Activated CD4-positive, alpha-beta memory T cell treated with anti-CD3 and anti-CD28 coated beads for 36 hours (primary cell): ENCODE data around the gene ZNF316. TPM values are rescaled to one million over a fixed set of nuclear protein-coding genes. Genes with fewer than 3 reads are reported as not detected.

ENCODE experiments used
- CTCF ChIA-PET: fragments of 350-600 bp; sonication (Branson Sonifier 250); formaldehyde crosslinking; loops from one replicate; lab custom pipeline; 2021; ENCODE audit warnings: antibody characterized with exemption, inconsistent platforms; lab: Charles Lee
- POLR2A ChIA-PET: fragments of 350-600 bp; sonication (Branson Sonifier 250); formaldehyde crosslinking; loops from one replicate; lab custom pipeline; 2021; ENCODE audit warnings: antibody characterized with exemption; lab: Charles Lee
- DNase-seq: peaks from one replicate; pipeline ENCODE4 v3.0.0-alpha.2; 2020
- H3K27ac Mint-ChIP-seq: one replicate; pipeline ENCODE4 v1.8.0; 2021; ENCODE audit warnings: mixed read lengths
- H3K27me3 Mint-ChIP-seq: one replicate; pipeline ENCODE4 v1.8.0; 2021; ENCODE audit warnings: mixed read lengths
- H3K36me3 Mint-ChIP-seq: one replicate; pipeline ENCODE4 v1.8.0; 2021; ENCODE audit warnings: mixed read lengths
- H3K4me1 Mint-ChIP-seq: one replicate; pipeline ENCODE4 v1.8.0; 2021; ENCODE audit warnings: low read depth, mixed read lengths
- H3K4me3 Mint-ChIP-seq: one replicate; pipeline ENCODE4 v1.8.0; 2021; ENCODE audit warnings: mild to moderate bottlenecking, mixed read lengths
- H3K9me3 Mint-ChIP-seq: one replicate; pipeline ENCODE4 v1.8.0; 2021; ENCODE audit warnings: mixed read lengths
- intact Hi-C: fragments of 100-400 bp; cut with micrococcal nuclease; formaldehyde crosslinking; loops from one replicate; pipeline ENCODE4 v1.15.1; 2023
- total RNA-seq, 2 experiments: library from RNA; stranded (reverse); gene quantifications; one replicate each; pipeline ENCODE4 v1.2.3, GENCODE V29; 2021

ZNF316 gene
- total RNA-seq, 2 experiments from 2014 or later: 19.7 to 21.7 TPM

DNA sequence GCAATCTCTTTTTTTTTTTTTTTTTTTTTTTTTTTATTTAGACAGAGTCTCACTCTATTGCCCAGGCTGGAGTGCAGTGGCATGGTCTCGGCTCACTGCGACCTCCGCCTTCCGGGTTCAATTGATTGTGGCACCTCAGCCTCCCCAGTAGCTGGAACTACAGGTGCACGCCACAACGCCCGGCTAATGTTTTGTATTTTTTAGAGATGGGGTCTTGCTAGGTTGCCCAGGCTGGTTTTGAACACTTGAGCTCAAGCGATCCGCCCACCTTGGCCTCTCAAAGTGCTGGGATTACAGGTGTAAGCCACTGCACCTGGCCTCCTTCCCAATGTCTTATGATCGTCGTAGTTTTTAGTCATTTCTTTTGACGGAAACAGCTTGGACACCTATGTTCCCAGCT is 28.3 kb upstream of the ZNF316 start:
- CTCF ChIA-PET: no interaction called here
- intact Hi-C loops: no loop called here
- POLR2A ChIA-PET: no interaction called here
- DNase-seq: no peak
- Mint-ChIP-seq H3K4me3 (no peak overlapping the region), H3K27me3 (peaks cover 4% of the 10 kb centered on the region), H3K36me3 (peaks cover 12% of the 10 kb centered on the region), H3K9me3 (no peaks in the 10 kb centered on the region), H3K27ac (no peak overlapping the region), H3K4me1 (no peaks in the 10 kb centered on the region)

DNA sequence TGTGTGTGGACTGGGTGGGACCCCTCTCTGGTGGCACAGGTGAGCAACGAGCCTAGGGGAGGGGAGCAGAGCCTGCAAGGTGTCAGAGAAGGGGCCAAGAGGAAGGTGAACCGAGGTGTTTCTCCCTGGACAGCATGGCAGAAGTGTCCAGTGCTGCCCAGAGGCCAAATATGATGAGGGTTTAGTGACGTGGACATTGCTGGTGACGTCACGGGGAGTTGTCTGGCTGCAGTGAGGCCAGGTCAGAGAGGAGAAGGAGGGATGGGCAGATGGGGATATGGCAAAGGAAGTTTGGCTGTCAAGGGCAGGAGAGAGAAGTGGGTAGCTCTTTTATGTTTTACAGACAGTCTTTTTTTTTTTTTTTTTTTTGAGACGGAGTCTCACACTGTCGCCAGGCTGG is 24.3 kb upstream of the ZNF316 start:
- H3K36me3 Mint-ChIP-seq: peaks cover 2% of the 10 kb centered on the region
- H3K27ac Mint-ChIP-seq: no peak overlapping the region
- POLR2A ChIA-PET: interaction anchor here (0.6 kb wide), 1 partner anchor 98 kb away, joined by 3 read pairs; no protein-coding TSS in a partner anchor
- CTCF ChIA-PET: no interaction called here
- H3K9me3 Mint-ChIP-seq: no peaks in the 10 kb centered on the region
- intact Hi-C loops: no loop called here
- peaks cover 15% of the 10 kb centered on the region for H3K27me3 Mint-ChIP-seq
- no peak overlapping the region for H3K4me3 Mint-ChIP-seq
- peaks cover 3% of the 10 kb centered on the region for H3K4me1 Mint-ChIP-seq
- no peak for DNase-seq

DNA sequence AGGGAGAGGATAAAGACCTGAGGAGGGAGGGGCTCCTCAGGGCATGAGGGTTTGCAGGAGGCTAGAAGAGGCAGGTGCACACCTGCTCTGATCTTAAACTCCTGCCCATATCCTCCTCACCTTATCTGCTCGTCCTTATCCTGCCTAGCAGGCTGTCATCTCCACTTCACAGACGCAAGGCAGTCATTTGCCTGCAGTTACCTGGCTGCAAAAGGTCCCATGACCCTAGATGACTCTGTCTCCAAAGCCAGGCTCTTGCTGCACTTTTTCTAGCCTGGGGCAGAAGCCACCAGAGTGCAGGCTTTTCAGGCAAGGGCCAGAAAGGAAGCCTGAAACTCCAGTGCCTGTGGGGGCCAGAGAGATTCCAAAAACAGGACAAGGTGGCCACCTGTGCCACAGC is 23.4 kb upstream of the ZNF316 start:
- no peak overlapping the region for H3K27ac Mint-ChIP-seq
- ChIA-PET CTCF (interaction anchor here (1.0 kb wide), 1 partner anchor 757 kb away, joined by 3 read pairs; no protein-coding TSS in a partner anchor), POLR2A (no interaction called here)
- H3K9me3 Mint-ChIP-seq: no peaks in the 10 kb centered on the region
- H3K4me1 Mint-ChIP-seq: peaks cover 3% of the 10 kb centered on the region
- intact Hi-C loops: no loop called here
- no peak overlapping the region for H3K4me3 Mint-ChIP-seq
- H3K27me3 Mint-ChIP-seq: peaks cover 15% of the 10 kb centered on the region
- H3K36me3 Mint-ChIP-seq: peaks cover 2% of the 10 kb centered on the region
- no peak for DNase-seq

DNA sequence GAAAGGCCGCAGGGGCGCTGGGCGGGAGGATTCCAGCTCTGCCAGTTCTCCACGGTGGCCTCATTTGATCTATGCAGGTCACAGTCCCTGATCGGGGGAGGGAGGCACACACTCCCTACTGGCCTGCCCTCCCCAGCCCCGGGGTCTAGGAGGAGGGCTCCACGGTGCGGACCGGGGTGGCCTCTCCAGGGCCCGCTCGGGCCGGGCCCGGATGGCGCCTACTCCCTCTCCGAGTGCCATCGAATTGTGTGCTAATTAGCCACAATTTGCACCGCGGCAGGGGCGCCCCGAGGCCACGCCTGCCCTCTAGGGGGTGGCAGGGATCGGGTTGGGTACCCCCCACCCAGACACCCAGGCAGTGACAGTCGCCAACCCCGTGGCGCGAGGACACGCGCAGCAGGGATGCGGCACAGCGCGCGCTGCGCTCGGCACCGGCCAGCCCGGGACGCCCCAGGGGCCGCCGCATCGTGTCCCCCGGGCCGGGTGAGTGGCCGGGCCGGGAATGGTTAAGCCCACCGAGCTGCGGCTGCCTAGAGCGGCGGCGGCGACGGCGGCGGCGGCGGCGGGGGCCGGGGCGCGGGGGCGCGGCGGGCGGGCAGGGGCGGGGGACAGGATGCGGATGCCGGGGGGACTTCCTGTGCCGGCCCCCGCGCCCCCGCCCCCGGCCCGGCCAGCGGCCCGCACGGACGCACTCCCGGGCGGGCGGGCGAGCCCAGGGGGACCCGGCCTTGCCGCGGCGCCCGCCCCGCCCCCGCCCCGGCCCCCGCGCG is 22.0 kb upstream of the ZNF316 start, which contains the start of gene ZNF853:
ZNF853 (plus strand) TSS at position 658 of the 770 bp plus-strand sequence. CDS start 565 bp downstream, outside the sequence.
- DNase-seq: no peak
- Mint-ChIP-seq H3K36me3 (no peaks in the 10 kb centered on the region), H3K27me3 (peaks cover 15% of the 10 kb centered on the region), H3K4me1 (peaks cover 13% of the 10 kb centered on the region), H3K9me3 (no peaks in the 10 kb centered on the region), H3K27ac (no peak within 1 kb of the TSS), H3K4me3 (peak within 1 kb of the TSS; percentile 50)
- intact Hi-C loops: no loop called here
- CTCF ChIA-PET: interaction anchor here (1.0 kb wide), 1 partner anchor 759 kb away, joined by 3 read pairs; no protein-coding TSS in a partner anchor
- POLR2A ChIA-PET: no interaction called here

DNA sequence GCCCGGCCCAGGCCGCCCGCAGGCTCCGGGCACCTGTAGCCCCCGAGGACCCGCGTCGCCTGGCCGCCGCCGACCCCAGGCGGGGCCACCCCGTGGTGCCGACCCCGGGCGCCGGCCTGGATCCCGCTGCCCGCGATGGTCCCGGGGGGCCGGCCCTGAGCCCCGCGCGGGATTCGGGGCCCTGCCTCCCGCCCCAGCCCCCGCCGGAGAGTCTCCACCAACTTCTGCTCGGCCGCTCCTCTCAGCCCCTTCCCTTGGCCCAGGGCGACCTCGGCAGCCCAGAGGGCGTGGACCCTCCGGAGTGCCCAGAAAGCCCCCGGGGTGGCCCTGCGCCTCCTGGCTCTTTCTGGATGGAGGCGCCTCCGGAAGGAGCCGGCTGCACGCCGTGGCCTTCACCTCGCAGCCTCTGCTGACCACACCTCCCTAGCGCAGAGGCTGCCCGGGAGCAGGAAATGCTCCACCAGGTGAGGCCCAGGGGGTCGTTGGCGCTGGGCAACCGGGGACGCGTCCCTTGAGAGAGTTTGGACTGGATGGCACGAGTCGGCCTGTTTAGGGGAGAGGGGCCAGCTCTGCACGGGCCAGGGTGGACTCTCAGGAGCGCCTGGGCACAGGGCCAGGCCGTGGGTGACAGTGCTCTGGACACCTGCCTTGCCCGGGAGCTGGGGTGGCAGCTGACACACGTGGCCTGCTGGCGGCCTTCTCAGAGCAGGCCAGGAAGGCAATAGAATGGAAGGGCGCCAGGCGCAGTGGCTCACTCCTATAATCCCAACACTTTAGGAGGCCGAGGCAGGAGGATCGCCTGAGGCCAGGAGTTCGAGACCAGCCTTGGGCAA is 21.2 kb upstream of the ZNF316 start:
- H3K36me3 Mint-ChIP-seq: no peaks in the 10 kb centered on the region
- no peak for DNase-seq
- no peaks in the 10 kb centered on the region for H3K9me3 Mint-ChIP-seq
- peak overlapping the region; percentile 49 for H3K4me3 Mint-ChIP-seq
- no peak overlapping the region for H3K27ac Mint-ChIP-seq
- H3K27me3 Mint-ChIP-seq: peaks cover 15% of the 10 kb centered on the region
- H3K4me1 Mint-ChIP-seq: peaks cover 18% of the 10 kb centered on the region
- CTCF ChIA-PET: interaction anchor here (0.7 kb wide), 1 partner anchor 40 kb away, joined by 3 read pairs; no protein-coding TSS in a partner anchor
- POLR2A ChIA-PET: no interaction called here
- intact Hi-C loops: no loop called here

DNA sequence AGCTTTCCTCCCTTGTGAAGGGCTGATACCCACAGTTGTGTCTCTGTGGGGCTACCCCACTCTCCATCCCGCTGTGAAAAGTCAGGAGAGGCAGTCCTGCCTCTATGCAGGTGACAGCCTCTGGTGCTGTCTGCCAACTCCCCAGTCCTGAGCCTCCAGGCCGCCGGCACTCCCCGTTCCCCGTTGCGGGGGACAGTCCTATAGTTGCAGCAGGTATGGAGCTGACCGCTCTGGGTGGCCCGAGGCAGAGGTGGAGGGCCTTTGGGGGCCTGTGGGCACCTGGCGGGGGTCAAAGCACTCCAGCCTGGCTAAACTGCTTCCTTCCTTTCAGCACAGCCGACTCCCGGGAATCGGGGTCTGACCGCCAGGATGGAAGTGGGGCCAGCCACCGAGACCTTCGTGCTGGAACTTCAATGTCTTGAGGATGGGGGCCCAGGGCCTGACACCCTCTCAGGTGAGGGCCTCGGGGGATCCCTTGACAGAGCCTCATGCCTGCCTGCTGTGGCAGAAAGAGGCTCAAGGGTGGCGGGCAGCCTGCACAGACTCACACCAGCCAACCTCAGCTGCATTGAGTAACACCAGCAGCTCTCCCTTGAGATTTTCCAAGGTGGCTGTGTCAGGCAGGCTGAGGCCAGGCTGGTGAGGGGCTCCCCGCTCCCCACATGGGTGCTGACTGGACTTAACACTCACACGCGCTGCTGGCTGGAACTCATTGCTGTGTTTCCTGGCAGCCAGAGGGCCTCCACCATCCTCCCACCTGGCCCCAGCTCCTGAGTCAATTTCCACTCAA is 20.1 kb upstream of the ZNF316 start:
- Mint-ChIP-seq H3K27me3 (peaks cover 15% of the 10 kb centered on the region), H3K9me3 (no peaks in the 10 kb centered on the region), H3K4me1 (peaks cover 27% of the 10 kb centered on the region), H3K4me3 (no peak overlapping the region), H3K27ac (no peak overlapping the region), H3K36me3 (no peaks in the 10 kb centered on the region)
- ChIA-PET CTCF (no interaction called here), POLR2A (no interaction called here)
- intact Hi-C loops: no loop called here
- no peak for DNase-seq

DNA sequence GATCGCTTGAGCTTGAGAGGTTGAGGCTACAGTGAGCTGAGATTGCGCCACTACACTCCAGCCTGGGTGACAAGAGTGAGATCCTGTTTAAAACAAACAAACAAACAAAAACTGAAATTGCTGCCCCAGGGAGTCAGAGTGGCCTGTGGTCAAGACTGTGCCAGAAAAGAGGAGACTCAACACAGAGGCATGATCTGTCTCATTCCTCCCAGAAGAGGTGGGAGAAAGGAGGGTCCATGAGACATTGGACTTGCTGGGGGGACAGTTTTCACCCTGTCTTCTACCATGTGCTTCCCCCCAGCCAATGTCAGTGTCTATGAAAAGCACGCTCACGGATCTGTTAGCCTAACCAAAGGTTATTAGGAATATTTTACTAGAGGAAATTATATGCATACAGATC is 18.5 kb upstream of the ZNF316 start:
- CTCF ChIA-PET: no interaction called here
- Mint-ChIP-seq H3K9me3 (no peaks in the 10 kb centered on the region), H3K27ac (no peak overlapping the region), H3K27me3 (peaks cover 11% of the 10 kb centered on the region), H3K4me3 (no peak overlapping the region), H3K4me1 (peaks cover 31% of the 10 kb centered on the region), H3K36me3 (no peaks in the 10 kb centered on the region)
- POLR2A ChIA-PET: no interaction called here
- intact Hi-C loops: no loop called here
- DNase-seq: no peak

DNA sequence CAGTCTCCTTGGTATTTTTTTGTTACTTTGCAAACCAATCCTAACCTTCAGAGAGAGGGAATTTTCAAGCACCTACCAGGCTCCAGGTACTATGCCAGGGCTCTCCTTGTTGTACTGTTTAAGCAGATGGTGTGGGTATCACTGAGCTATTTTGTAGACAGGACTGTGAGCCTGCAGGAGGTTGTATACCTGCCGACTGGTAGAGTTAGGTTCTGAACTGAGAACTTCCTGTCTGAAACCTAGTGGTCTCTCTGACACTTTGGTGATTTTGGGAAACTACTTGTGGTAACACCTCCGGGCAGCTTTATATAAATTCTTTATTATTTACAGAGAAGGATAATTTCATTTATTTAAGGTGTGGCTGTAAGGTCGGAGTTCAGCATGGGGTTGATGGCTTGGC is 17.2 kb upstream of the ZNF316 start:
- Mint-ChIP-seq H3K27me3 (peaks cover 5% of the 10 kb centered on the region), H3K9me3 (no peaks in the 10 kb centered on the region), H3K4me3 (no peak overlapping the region), H3K36me3 (no peaks in the 10 kb centered on the region), H3K4me1 (peaks cover 37% of the 10 kb centered on the region), H3K27ac (no peak overlapping the region)
- ChIA-PET CTCF (no interaction called here), POLR2A (no interaction called here)
- no peak for DNase-seq
- intact Hi-C loops: no loop called here

DNA sequence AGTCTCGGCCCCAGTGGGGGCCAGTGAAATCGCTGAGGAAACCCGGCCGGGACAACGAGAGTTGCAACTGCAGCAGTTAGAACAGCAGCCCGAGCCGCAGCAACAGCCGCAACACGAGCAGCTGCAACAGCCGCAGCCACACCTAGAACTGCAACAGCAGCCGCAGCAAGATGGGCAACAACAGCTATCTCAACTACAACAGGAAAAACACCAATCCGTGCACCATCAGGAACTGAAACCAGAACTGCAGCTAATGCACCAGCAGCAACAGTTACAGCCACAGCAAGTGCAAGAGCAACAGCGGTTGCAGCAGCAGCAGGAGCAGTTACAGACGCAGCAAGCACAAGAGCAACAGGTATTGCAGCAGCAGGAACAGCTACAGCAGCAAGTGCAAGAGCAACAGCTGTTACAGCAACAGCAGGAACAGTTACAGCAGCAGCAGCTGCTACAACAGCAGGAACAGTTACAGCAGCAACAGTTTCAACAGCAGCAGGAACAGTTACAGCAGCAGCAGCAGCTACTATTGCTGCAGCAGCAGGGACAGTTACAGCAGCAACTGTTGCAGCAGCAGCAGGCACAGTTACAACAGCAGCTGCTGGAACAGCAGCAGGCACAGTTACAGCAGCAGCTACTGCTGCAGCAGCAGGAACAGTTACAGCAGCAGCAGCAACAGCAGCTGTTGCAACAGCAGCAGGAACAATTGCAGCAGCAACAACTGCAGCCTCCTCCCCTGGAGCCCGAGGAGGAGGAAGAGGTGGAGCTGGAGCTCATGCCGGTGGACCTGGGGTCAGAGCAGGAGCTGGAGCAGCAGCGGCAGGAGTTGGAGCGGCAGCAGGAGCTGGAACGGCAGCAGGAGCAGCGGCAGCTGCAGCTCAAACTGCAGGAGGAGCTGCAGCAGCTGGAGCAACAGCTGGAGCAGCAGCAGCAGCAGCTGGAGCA is 15.7 kb upstream of the ZNF316 start:
- POLR2A ChIA-PET: no interaction called here
- H3K27ac Mint-ChIP-seq: no peak overlapping the region

DNA sequence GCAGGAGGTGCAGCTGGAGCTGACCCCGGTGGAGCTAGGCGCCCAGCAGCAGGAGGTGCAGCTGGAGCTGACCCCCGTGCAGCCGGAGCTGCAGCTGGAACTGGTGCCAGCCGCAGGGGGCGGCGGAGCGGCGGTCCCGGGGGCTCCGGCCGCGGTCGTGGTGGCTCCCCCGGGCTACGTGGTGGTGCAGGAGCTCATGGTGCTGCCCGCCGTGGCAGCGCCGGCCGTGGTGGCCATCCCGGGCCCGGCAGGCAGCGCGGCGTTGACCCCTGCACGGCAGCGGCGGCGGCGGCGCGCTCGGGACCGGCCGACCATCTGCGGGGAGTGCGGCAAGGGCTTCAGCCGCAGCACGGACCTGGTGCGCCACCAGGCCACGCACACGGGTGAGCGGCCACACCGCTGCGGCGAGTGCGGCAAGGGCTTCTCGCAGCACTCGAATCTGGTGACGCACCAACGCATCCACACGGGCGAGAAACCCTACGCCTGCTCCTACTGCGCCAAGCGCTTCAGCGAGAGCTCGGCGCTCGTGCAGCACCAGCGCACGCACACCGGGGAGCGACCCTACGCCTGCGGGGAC is 14.9 kb upstream of the ZNF316 start:
- intact Hi-C loops: no loop called here
- no peaks in the 10 kb centered on the region for H3K36me3 Mint-ChIP-seq
- H3K9me3 Mint-ChIP-seq: no peaks in the 10 kb centered on the region
- no peak overlapping the region for H3K4me3 Mint-ChIP-seq
- DNase-seq: no peak
- POLR2A ChIA-PET: no interaction called here
- H3K27ac Mint-ChIP-seq: no peak overlapping the region
- CTCF ChIA-PET: interaction anchor here (1.6 kb wide), 1 partner anchor 18 kb away, joined by 3 read pairs; no protein-coding TSS in a partner anchor
- H3K27me3 Mint-ChIP-seq: peaks cover 3% of the 10 kb centered on the region
- peaks cover 37% of the 10 kb centered on the region for H3K4me1 Mint-ChIP-seq

More for the DNA sequence above, 15.7 kb upstream of the ZNF316 start:
- DNase-seq: no peak
- Mint-ChIP-seq H3K36me3 (no peaks in the 10 kb centered on the region), H3K4me3 (no peak overlapping the region), H3K27me3 (peaks cover 5% of the 10 kb centered on the region), H3K9me3 (no peaks in the 10 kb centered on the region), H3K4me1 (peaks cover 37% of the 10 kb centered on the region)
- CTCF ChIA-PET: interaction anchor here (1.6 kb wide), 1 partner anchor 17 kb away, joined by 3 read pairs; no protein-coding TSS in a partner anchor
- intact Hi-C loops: no loop called here
